IMR-90 (cell line): Measurements from ENCODE around the gene BRIP1. TPM values are rescaled to one million over a fixed set of nuclear protein-coding genes. Genes with fewer than 3 reads are reported as not detected.

Experiments used
- ATAC-seq: fragments of 200-7000 bp; cut with Tn5 transposase; 2 replicates; pipeline ENCODE4 v1.9.1; 2020; ENCODE audit warnings: low read depth, mild to moderate bottlenecking, moderate library complexity
- BruUV-seq: library from RNA; stranded (reverse); fragments of 400-500 nt; replicated peaks from 2 replicates; lab custom pipeline; 2021; lab: Mats Ljungman, UMichigan
- CTCF ChIA-PET: fragments of 300-600 bp; formaldehyde crosslinking; extraction: SDS; loops from one replicate; lab custom pipeline; 2021; ENCODE audit warnings: antibody characterized with exemption; lab: Yijun Ruan, JAX
- POLR2A ChIA-PET: fragments of 300-600 bp; sonication (Branson Sonifier 250); formaldehyde crosslinking; loops from one replicate; lab custom pipeline; 2022; ENCODE audit warnings: antibody characterized with exemption; ENCODE audit not compliant: unreplicated experiment; lab: Charles Lee
- DNase-seq: peaks from one replicate; pipeline ENCODE4 v3.0.0; 2013
- H2AFZ ChIP-seq: replicated peaks from 2 replicates; pipeline ENCODE3; 2013; ENCODE audit warnings: low read length, mild to moderate bottlenecking; ENCODE audit not compliant: poor library complexity
- H2AK5ac ChIP-seq: 2 replicates; pipeline ENCODE4 v1.6.1; 2013; ENCODE audit warnings: low read depth, low read length, inconsistent platforms
- H2AK9ac ChIP-seq: replicated peaks from 2 replicates; pipeline ENCODE3; 2013; ENCODE audit warnings: mild to moderate bottlenecking, low read depth, low read length, moderate library complexity; ENCODE audit not compliant: poor library complexity
- H2BK120ac ChIP-seq: 2 replicates; pipeline ENCODE4 v1.6.1; 2013; ENCODE audit warnings: low read depth, low read length, inconsistent platforms
- H2BK15ac ChIP-seq: 3 replicates; pipeline ENCODE4 v1.6.1; 2013; ENCODE audit warnings: low read depth, low read length, inconsistent platforms
- H2BK20ac ChIP-seq: 2 replicates; pipeline ENCODE4 v1.6.1; 2013; ENCODE audit warnings: low read depth, mild to moderate bottlenecking, inconsistent platforms, low read length, moderate library complexity
- H2BK5ac ChIP-seq: 2 replicates; pipeline ENCODE4 v1.6.1; 2013; ENCODE audit warnings: mild to moderate bottlenecking, low read depth, low read length, inconsistent platforms; ENCODE audit not compliant: poor library complexity, severe bottlenecking
- H3K14ac ChIP-seq: replicated peaks from 2 replicates; pipeline ENCODE4 v1.6.1; 2013; ENCODE audit warnings: low read depth, low read length, inconsistent platforms
- H3K18ac ChIP-seq: 2 replicates; pipeline ENCODE4 v1.6.1; 2013; ENCODE audit warnings: low read depth, low read length, control low read depth
- H3K23ac ChIP-seq: 2 replicates; pipeline ENCODE4 v1.6.1; 2013; ENCODE audit warnings: low read depth, low read length, inconsistent platforms
- H3K27ac ChIP-seq: 2 replicates; pipeline ENCODE4 v1.5.1; 2013; ENCODE audit warnings: mild to moderate bottlenecking, control low read depth, low read length; ENCODE audit not compliant: insufficient read depth
- H3K27me3 ChIP-seq: 2 replicates; pipeline ENCODE4 v1.6.1; 2013; ENCODE audit warnings: low read length; ENCODE audit not compliant: control insufficient read depth, insufficient read depth
- H3K36me3 ChIP-seq: 2 replicates; pipeline ENCODE4 v1.6.1; 2013; ENCODE audit warnings: low read length, mixed read lengths; ENCODE audit not compliant: control insufficient read depth, insufficient read depth
- H3K4ac ChIP-seq: 2 replicates; pipeline ENCODE4 v1.6.1; 2013; ENCODE audit warnings: low read depth, low read length, inconsistent platforms
- H3K4me1 ChIP-seq: 2 replicates; pipeline ENCODE4 v1.6.1; 2013; ENCODE audit warnings: low read length, mixed read lengths; ENCODE audit not compliant: control insufficient read depth, insufficient read depth
- H3K4me2 ChIP-seq: 2 replicates; pipeline ENCODE4 v1.6.1; 2013; ENCODE audit warnings: low read depth, mild to moderate bottlenecking, control low read depth, low read length, moderate library complexity
- H3K4me3 ChIP-seq: 2 replicates; pipeline ENCODE4 v1.5.1; 2013; ENCODE audit warnings: low read depth, mild to moderate bottlenecking, control low read depth, low read length, moderate library complexity; ENCODE audit not compliant: insufficient read depth
- H3K56ac ChIP-seq: 2 replicates; pipeline ENCODE4 v1.6.1; 2013; ENCODE audit warnings: low read length, inconsistent platforms; ENCODE audit not compliant: insufficient read depth; ENCODE audit errors: extremely low read depth
- H3K79me1 ChIP-seq, 2 experiments: 2 replicates each; pipeline ENCODE4 v1.6.1; 2013; ENCODE audit warnings: low read length in 2 of 2, inconsistent platforms in 1 of 2, low read depth in 1 of 2
- H3K9ac ChIP-seq: 2 replicates; pipeline ENCODE4 v1.6.1; 2013; ENCODE audit warnings: low read depth, low read length, control low read depth
- H3K9me1 ChIP-seq: 2 replicates; pipeline ENCODE4 v1.6.1; 2013; ENCODE audit warnings: low read length, inconsistent platforms; ENCODE audit not compliant: insufficient read depth
- H3K9me3 ChIP-seq: 2 replicates; pipeline ENCODE4 v1.6.1; 2013; ENCODE audit warnings: low read length; ENCODE audit not compliant: control insufficient read depth, insufficient read depth
- H4K20me1 ChIP-seq: 2 replicates; pipeline ENCODE4 v1.6.1; 2013; ENCODE audit warnings: low read length, inconsistent platforms; ENCODE audit not compliant: insufficient read depth
- H4K5ac ChIP-seq: 2 replicates; pipeline ENCODE4 v1.6.1; 2013; ENCODE audit warnings: mild to moderate bottlenecking, low read depth, low read length, control low read depth
- H4K8ac ChIP-seq, 2 experiments: 2 replicates each; pipeline ENCODE4 v1.6.1; 2013; ENCODE audit warnings: low read depth in 2 of 2, low read length in 2 of 2, control low read depth in 1 of 2, inconsistent platforms in 1 of 2
- H4K91ac ChIP-seq: 2 replicates; pipeline ENCODE4 v1.6.1; 2013; ENCODE audit warnings: low read depth, low read length, inconsistent platforms; ENCODE audit not compliant: insufficient read depth
- CEBPB ChIP-seq: IDR thresholded peaks from 2 replicates; pipeline ENCODE4 v1.6.1; 2012; ENCODE audit warnings: low read depth, low read length, improper control_type of control experiment
- CHD1 ChIP-seq: IDR thresholded peaks from 2 replicates; pipeline ENCODE4 v1.6.1; 2012; ENCODE audit warnings: low read depth, low read length, improper control_type of control experiment
- CTCF ChIP-seq: conservative IDR thresholded peaks from 2 replicates; pipeline ENCODE4 v1.5.1; 2012; ENCODE audit warnings: mild to moderate bottlenecking, low read depth, low read length, improper control_type of control experiment
- MAFK ChIP-seq: IDR thresholded peaks from 2 replicates; pipeline ENCODE4 v1.6.1; 2012; ENCODE audit warnings: low read depth, low read length, improper control_type of control experiment
- MXI1 ChIP-seq: IDR thresholded peaks from 2 replicates; pipeline ENCODE4 v1.6.1; 2012; ENCODE audit warnings: low read depth, mild to moderate bottlenecking, low read length, moderate library complexity, borderline replicate concordance
- dilution Hi-C: fragments of 300-500 bp; cut with HindIII; formaldehyde crosslinking; loops from one replicate; pipeline ENCODE4 v1.14.3; 2018; ENCODE audit warnings: low sequenced_read_pairs; ENCODE audit not compliant: unreplicated experiment
- in situ Hi-C: fragments of 300-500 bp; cut with MboI; formaldehyde crosslinking; loops from 3 replicates; pipeline ENCODE4 v1.14.3; 2019; ENCODE audit warnings: low sequenced_read_pairs, inconsistent platforms, mixed read lengths
- intact Hi-C: fragments of 100-400 bp; cut with micrococcal nuclease; formaldehyde crosslinking; loops from 2 replicates; pipeline ENCODE4 v1.10.0; 2022
- polyA plus RNA-seq, 3 experiments: library from polyadenylated mRNA; depleted of rRNA; stranded (reverse); fragments of >200 nt; gene quantifications; 2 replicates each; pipeline ENCODE4 v1.2.3, GENCODE V29; 2012; ENCODE audit warnings: low replicate concordance in 1 of 3
- total RNA-seq: library from RNA; depleted of rRNA; stranded (reverse); fragments of >200 nt; gene quantifications from 2 replicates; pipeline ENCODE4 v1.2.3, GENCODE V29; 2012

The BRIP1 gene
- total and polyA plus RNA-seq, 2 of the 4 experiments (the other 2 are of a cell fraction) = 6.1 to 19.7 TPM

GRCh38 chr17:61718022-61718421, 145.3 kb downstream of the BRIP1 start:
- H3K27ac ChIP-seq = no peak overlapping the region
- no peaks in the 10 kb centered on the region for H3K79me1 ChIP-seq
- H3K18ac ChIP-seq = no peak overlapping the region
- no peak overlapping the region for H4K91ac ChIP-seq
- 0 out of 2 replicates have a peak, but pooled peaks cover 2% of the 10 kb centered on the region for H3K9me3 ChIP-seq
- no peaks in the 10 kb centered on the region for H3K27me3 ChIP-seq
- no peaks in the 10 kb centered on the region for H3K36me3 ChIP-seq
- H3K14ac ChIP-seq = no peak overlapping the region
- no peaks in the 10 kb centered on the region for H3K4me1 ChIP-seq
- no TSS peak for BruUV-seq
- H3K56ac ChIP-seq = no peak overlapping the region
- TF ChIP-seq CHD1 (no peak), MAFK (no peak), CEBPB (no peak), MXI1 (no peak), CTCF (no peak)
- H3K9me1 ChIP-seq = no peaks in the 10 kb centered on the region
- H2BK120ac ChIP-seq = no peak overlapping the region
- dilution Hi-C loops = no loop called here
- H2AFZ ChIP-seq = no peak overlapping the region
- intact Hi-C loops = no loop called here
- H3K4me2 ChIP-seq = no peak overlapping the region
- no peak overlapping the region for H2BK15ac ChIP-seq
- no peak overlapping the region for H2BK20ac ChIP-seq
- in situ Hi-C loops = no loop called here
- no peak overlapping the region for H4K5ac ChIP-seq
- DNase-seq (no peak), ATAC-seq (no peak)
- H4K20me1 ChIP-seq = no peaks in the 10 kb centered on the region
- no peak overlapping the region for H3K4me3 ChIP-seq
- POLR2A ChIA-PET = no interaction called here
- no peak overlapping the region for H2AK5ac ChIP-seq
- CTCF ChIA-PET = no interaction called here
- no peak overlapping the region for H2BK5ac ChIP-seq
- H3K4ac ChIP-seq = no peak overlapping the region
- H2AK9ac ChIP-seq = no peak overlapping the region
- H3K23ac ChIP-seq = no peak overlapping the region
- no peak overlapping the region for H4K8ac ChIP-seq
- no peak overlapping the region for H3K9ac ChIP-seq
